GM18873 (cell line): ENCODE measurements around the gene ASGR1.
A peak's percentile ranks its signal among the peaks of the same experiment; 100 is the strongest.
"Not testable (repeated sequence)": the region's sequence is repeated elsewhere in the genome, so short reads cannot be mapped to it uniquely, and the experiment has no call there.

ENCODE experiments used
- ATAC-seq: cut with Tn5 transposase; IDR thresholded peaks from one replicate; pipeline ENCODE4 v1.9.1; 2021; ENCODE audit warnings: mild to moderate bottlenecking, moderate library complexity, moderate number of reproducible peaks; ENCODE audit not compliant: unreplicated experiment, low FRiP score

The ASGR1 gene

GRCh38 chr17:7169565-7169908 is 9.6 kb downstream of the ASGR1 start:
- not testable (repeated sequence) for ATAC-seq

- not testable (repeated sequence) for ATAC-seq
These were observed 10.2 kb downstream of the ASGR1 start for GRCh38 chr17:7168841-7169564.

- no peak for ATAC-seq
These were observed 11.3 kb downstream of the ASGR1 start for GRCh38 chr17:7167832-7168231.

GRCh38 chr17:7166873-7167272 is 12.3 kb downstream of the ASGR1 start:
- ATAC-seq = no peak

- ATAC-seq = not testable (repeated sequence)
These were observed 19.6 kb downstream of the ASGR1 start for GRCh38 chr17:7159571-7159970.

- ATAC-seq = not testable (repeated sequence)
These were observed 20.7 kb downstream of the ASGR1 start for GRCh38 chr17:7158424-7158823.

GRCh38 chr17:7156342-7156940 is 22.7 kb downstream of the ASGR1 start:
- no peak for ATAC-seq

- no peak for ATAC-seq
These were observed 31.4 kb downstream of the ASGR1 start for GRCh38 chr17:7147772-7148171.

GRCh38 chr17:7146115-7146514 is 33.1 kb downstream of the ASGR1 start:
- no peak for ATAC-seq

GRCh38 chr17:7144213-7144612 is 35.0 kb downstream of the ASGR1 start:
- no peak for ATAC-seq

GRCh38 chr17:7141824-7142223 is 37.3 kb downstream of the ASGR1 start:
- ATAC-seq = no peak

GRCh38 chr17:7139400-7139799 is 39.8 kb downstream of the ASGR1 start:
- no peak for ATAC-seq

- no peak for ATAC-seq
These were observed 40.3 kb downstream of the ASGR1 start for GRCh38 chr17:7138800-7139381.

GRCh38 chr17:7137171-7137943 is 41.8 kb downstream of the ASGR1 start:
- no peak for ATAC-seq

- ATAC-seq = no peak
These were observed 42.8 kb downstream of the ASGR1 start for GRCh38 chr17:7136266-7136877.

- ATAC-seq = no peak
These were observed 45.3 kb downstream of the ASGR1 start for GRCh38 chr17:7133916-7134315.

- ATAC-seq = no peak
These were observed 45.7 kb downstream of the ASGR1 start for GRCh38 chr17:7133424-7133823.

- ATAC-seq = peak; percentile 59
These were observed 46.6 kb downstream of the ASGR1 start for GRCh38 chr17:7132511-7133094.

GRCh38 chr17:7131423-7131791 is 47.8 kb downstream of the ASGR1 start:
- ATAC-seq = no peak

GRCh38 chr17:7130621-7131422 is 48.3 kb downstream of the ASGR1 start:
- no peak for ATAC-seq
